ENCODE data around the gene IL11.

The IL11 gene

DNA sequence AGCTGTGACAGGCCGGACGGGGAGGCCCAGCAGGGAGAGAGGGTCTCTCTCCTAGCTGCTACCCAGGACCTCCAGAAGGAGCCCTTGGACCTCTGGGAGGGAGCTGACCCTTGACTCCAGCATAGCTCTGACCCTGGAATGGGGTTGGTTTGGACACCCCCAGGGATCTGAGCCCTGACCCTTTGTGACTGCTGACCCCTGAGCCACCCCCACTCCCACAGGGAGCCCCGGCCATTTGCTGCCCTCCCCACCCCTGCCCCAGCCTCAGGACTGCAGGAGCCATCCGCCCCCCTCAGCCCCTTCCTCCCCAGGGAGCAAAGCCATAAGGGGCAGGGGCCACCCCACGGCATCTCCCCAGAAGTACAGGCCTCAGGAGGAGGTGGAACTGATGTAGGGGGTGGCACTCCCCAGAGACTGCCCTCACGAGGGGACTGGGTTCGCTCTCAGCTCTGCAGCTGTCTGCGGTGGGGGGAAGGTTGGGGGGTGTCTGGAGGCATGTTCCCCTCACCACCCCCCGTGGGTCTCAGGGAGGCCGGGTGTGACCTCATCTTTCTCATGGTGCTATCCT, 22.7 kb downstream of the IL11 start:
- H3K27me3 ChIP-seq (ENCODE audit: insufficient read depth, low read length, poor library complexity), result peaks cover 2% of the 10 kb centered on the region
- H3K79me1 ChIP-seq (ENCODE audit: low read length), result no peaks in the 10 kb centered on the region
- no peaks in the 10 kb centered on the region for H3K36me3 ChIP-seq (ENCODE audit: control insufficient read depth, insufficient read depth, low read length)
- peak overlapping the region; percentile 83 for H3K56ac ChIP-seq (ENCODE audit: low read length)
- no peak overlapping the region for H3K23ac ChIP-seq (ENCODE audit: low read length)
- H3K4me3 ChIP-seq (ENCODE audit: low read length), result no peak overlapping the region
- no peak overlapping the region for H2BK120ac ChIP-seq (ENCODE audit: low read depth, low read length)
- no peak overlapping the region for H4K8ac ChIP-seq (ENCODE audit: low read depth, low read length)
- no peak overlapping the region for H4K5ac ChIP-seq (ENCODE audit: low read length)
- no peak overlapping the region for H2AK5ac ChIP-seq (ENCODE audit: low read length)
- no peak overlapping the region for H3K9ac ChIP-seq (ENCODE audit: low read length)
- H3K4ac ChIP-seq (ENCODE audit: low read depth, low read length), result no peak overlapping the region
- no CpG with 5 or more reads among the region's 10 CpGs for WGBS (ENCODE audit: extremely low coverage, insufficient coverage, low lambda C conversion rate)
- H3K18ac ChIP-seq (ENCODE audit: low read length), result no peak overlapping the region
- H2BK5ac ChIP-seq (ENCODE audit: low read length), result no peak overlapping the region
- peaks cover 9% of the 10 kb centered on the region for H3K4me1 ChIP-seq (ENCODE audit: control insufficient read depth, low read depth, low read length)
- H3K4me2 ChIP-seq (ENCODE audit: low read length), result no peak overlapping the region
- DNase-seq, result no peak
- H3K27ac ChIP-seq (ENCODE audit: low read depth, low read length), result no peak overlapping the region
- no peak overlapping the region for H2BK15ac ChIP-seq (replicated peaks; ENCODE audit: low read depth)
- no peaks in the 10 kb centered on the region for H3K79me2 ChIP-seq (ENCODE audit: control insufficient read depth, insufficient read depth, low read length)

GRCh38 chr19:55346725-55347441, 23.4 kb downstream of the IL11 start:
- Histone ChIP-seq H3K36me3 (ENCODE audit: control insufficient read depth, insufficient read depth, low read length) (no peaks in the 10 kb centered on the region), H3K4ac (ENCODE audit: low read depth, low read length) (no peak overlapping the region), H3K4me1 (ENCODE audit: control insufficient read depth, low read depth, low read length) (peaks cover 9% of the 10 kb centered on the region), H3K79me1 (ENCODE audit: low read length) (no peaks in the 10 kb centered on the region), H3K9ac (ENCODE audit: low read length) (no peak overlapping the region), H3K4me3 (ENCODE audit: low read length) (no peak overlapping the region), H3K56ac (ENCODE audit: low read length) (no peak overlapping the region), H3K18ac (ENCODE audit: low read length) (no peak overlapping the region), H3K4me2 (ENCODE audit: low read length) (no peak overlapping the region), H3K23ac (ENCODE audit: low read length) (no peak overlapping the region), H2BK5ac (ENCODE audit: low read length) (no peak overlapping the region), H4K8ac (ENCODE audit: low read depth, low read length) (no peak overlapping the region), H3K27me3 (ENCODE audit: insufficient read depth, low read length, poor library complexity) (no peaks in the 10 kb centered on the region), H2BK120ac (ENCODE audit: low read depth, low read length) (no peak overlapping the region), H2AK5ac (ENCODE audit: low read length) (no peak overlapping the region), H2BK15ac (replicated peaks; ENCODE audit: low read depth) (no peak overlapping the region), H4K5ac (ENCODE audit: low read length) (no peak overlapping the region), H3K27ac (ENCODE audit: low read depth, low read length) (no peak overlapping the region), H3K79me2 (ENCODE audit: control insufficient read depth, insufficient read depth, low read length) (no peaks in the 10 kb centered on the region)
- no peak for DNase-seq
- WGBS (ENCODE audit: extremely low coverage, insufficient coverage, low lambda C conversion rate), result no CpG with 5 or more reads among the region's 41 CpGs

DNA sequence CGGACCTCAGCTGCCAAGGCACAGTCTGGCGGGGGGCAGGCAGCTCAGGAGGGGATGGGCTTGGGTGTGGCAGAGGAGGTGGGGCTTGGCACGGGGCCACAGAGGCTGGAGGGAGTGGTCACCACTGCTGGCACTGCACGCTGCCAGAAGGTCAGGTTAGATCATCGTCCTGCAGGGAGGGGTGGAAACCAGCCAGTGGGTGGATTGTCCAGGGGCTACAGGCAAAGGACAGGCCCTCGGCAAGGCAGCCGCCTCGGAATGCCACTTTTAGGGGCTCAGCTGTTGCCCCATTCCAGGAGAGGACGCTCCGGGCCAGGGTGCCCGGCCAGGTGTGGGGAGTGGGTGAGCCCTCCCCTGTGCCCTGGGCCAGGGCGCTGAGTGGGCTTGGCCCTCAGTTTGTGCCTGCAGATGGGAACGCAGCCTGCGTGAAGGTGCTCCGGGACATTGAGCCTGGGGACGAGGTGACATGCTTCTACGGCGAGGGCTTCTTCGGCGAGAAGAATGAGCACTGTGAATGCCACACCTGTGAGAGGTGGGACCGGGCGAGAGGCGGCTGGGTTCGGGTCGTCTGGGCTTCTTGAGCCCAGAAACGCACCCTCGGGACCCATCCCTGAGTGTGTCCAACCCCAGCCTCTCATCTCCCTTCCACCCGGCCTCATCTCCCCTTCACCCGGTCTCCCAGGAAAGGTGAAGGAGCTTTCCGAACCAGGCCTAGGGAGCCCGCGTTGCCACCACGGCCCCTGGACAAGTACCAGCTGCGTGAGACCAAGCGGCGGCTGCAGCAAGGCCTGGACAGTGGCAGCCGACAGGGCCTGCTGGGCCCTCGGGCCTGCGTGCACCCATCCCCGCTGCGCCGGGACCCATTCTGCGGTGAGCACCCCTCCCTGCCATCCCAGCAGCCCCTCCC, 24.2 kb downstream of the IL11 start:
- DNase-seq, result no peak
- Histone ChIP-seq H4K5ac (ENCODE audit: low read length) (no peak overlapping the region), H3K4me1 (ENCODE audit: control insufficient read depth, low read depth, low read length) (peaks cover 9% of the 10 kb centered on the region), H3K27ac (ENCODE audit: low read depth, low read length) (no peak overlapping the region), H3K18ac (ENCODE audit: low read length) (no peak overlapping the region), H4K8ac (ENCODE audit: low read depth, low read length) (no peak overlapping the region), H2AK5ac (ENCODE audit: low read length) (no peak overlapping the region), H2BK15ac (replicated peaks; ENCODE audit: low read depth) (no peak overlapping the region), H3K79me1 (ENCODE audit: low read length) (no peaks in the 10 kb centered on the region), H3K4me3 (ENCODE audit: low read length) (no peak overlapping the region), H3K36me3 (ENCODE audit: control insufficient read depth, insufficient read depth, low read length) (no peaks in the 10 kb centered on the region), H3K79me2 (ENCODE audit: control insufficient read depth, insufficient read depth, low read length) (no peaks in the 10 kb centered on the region), H2BK120ac (ENCODE audit: low read depth, low read length) (no peak overlapping the region), H3K56ac (ENCODE audit: low read length) (no peak overlapping the region), H3K4ac (ENCODE audit: low read depth, low read length) (no peak overlapping the region), H3K4me2 (ENCODE audit: low read length) (no peak overlapping the region), H3K23ac (ENCODE audit: low read length) (no peak overlapping the region), H2BK5ac (ENCODE audit: low read length) (no peak overlapping the region), H3K27me3 (ENCODE audit: insufficient read depth, low read length, poor library complexity) (no peaks in the 10 kb centered on the region), H3K9ac (ENCODE audit: low read length) (no peak overlapping the region)
- no CpG with 5 or more reads among the region's 43 CpGs for WGBS (ENCODE audit: extremely low coverage, insufficient coverage, low lambda C conversion rate)

- Histone ChIP-seq H3K27ac (ENCODE audit: low read depth, low read length) (no peak overlapping the region), H3K27me3 (ENCODE audit: insufficient read depth, low read length, poor library complexity) (no peaks in the 10 kb centered on the region), H3K79me2 (ENCODE audit: control insufficient read depth, insufficient read depth, low read length) (no peaks in the 10 kb centered on the region), H3K18ac (ENCODE audit: low read length) (no peak overlapping the region), H3K4me3 (ENCODE audit: low read length) (no peak overlapping the region), H3K4me2 (ENCODE audit: low read length) (no peak overlapping the region), H3K9ac (ENCODE audit: low read length) (no peak overlapping the region), H2BK5ac (ENCODE audit: low read length) (no peak overlapping the region), H3K23ac (ENCODE audit: low read length) (no peak overlapping the region), H4K5ac (ENCODE audit: low read length) (no peak overlapping the region), H3K79me1 (ENCODE audit: low read length) (peaks cover under 1% of the 10 kb centered on the region), H2BK15ac (replicated peaks; ENCODE audit: low read depth) (no peak overlapping the region), H3K4ac (ENCODE audit: low read depth, low read length) (no peak overlapping the region), H3K4me1 (ENCODE audit: control insufficient read depth, low read depth, low read length) (peaks cover 9% of the 10 kb centered on the region), H4K8ac (ENCODE audit: low read depth, low read length) (no peak overlapping the region), H3K56ac (ENCODE audit: low read length) (no peak overlapping the region), H2BK120ac (ENCODE audit: low read depth, low read length) (no peak overlapping the region), H3K36me3 (ENCODE audit: control insufficient read depth, insufficient read depth, low read length) (no peaks in the 10 kb centered on the region), H2AK5ac (ENCODE audit: low read length) (no peak overlapping the region)
- DNase-seq, result no peak
- no CpG with 5 or more reads among the region's 22 CpGs for WGBS (ENCODE audit: extremely low coverage, insufficient coverage, low lambda C conversion rate)
Measured at GRCh38 chr19:55345101-55345817, 25.0 kb downstream of the IL11 start.

DNA sequence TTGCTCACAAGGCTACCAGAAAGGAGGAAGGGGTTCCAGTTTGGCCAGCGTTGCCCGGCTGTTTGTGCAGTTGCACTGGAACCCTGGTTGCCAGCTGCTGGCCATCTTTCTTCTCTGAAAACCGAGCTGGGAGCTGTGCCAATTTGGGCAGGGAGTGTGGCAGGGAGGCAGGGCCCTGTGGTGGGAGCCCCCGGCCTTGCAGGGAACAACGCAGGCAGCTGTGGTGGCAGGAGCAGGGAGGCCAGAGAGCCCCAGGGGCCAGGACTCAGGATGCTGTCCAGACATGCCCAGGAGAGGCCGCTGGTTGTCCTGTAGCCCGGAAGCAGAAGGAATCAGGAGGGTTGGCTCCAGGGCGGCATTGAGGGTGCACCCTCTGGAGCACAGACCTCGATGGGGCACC, 25.8 kb downstream of the IL11 start:
- Histone ChIP-seq H3K27ac (ENCODE audit: low read depth, low read length) (no peak overlapping the region), H4K5ac (ENCODE audit: low read length) (no peak overlapping the region), H3K27me3 (ENCODE audit: insufficient read depth, low read length, poor library complexity) (no peaks in the 10 kb centered on the region), H2AK5ac (ENCODE audit: low read length) (no peak overlapping the region), H3K4me1 (ENCODE audit: control insufficient read depth, low read depth, low read length) (peaks cover 9% of the 10 kb centered on the region), H3K4ac (ENCODE audit: low read depth, low read length) (no peak overlapping the region), H3K4me3 (ENCODE audit: low read length) (no peak overlapping the region), H2BK15ac (replicated peaks; ENCODE audit: low read depth) (no peak overlapping the region), H3K4me2 (ENCODE audit: low read length) (no peak overlapping the region), H4K8ac (ENCODE audit: low read depth, low read length) (no peak overlapping the region), H2BK120ac (ENCODE audit: low read depth, low read length) (no peak overlapping the region), H3K23ac (ENCODE audit: low read length) (no peak overlapping the region), H3K36me3 (ENCODE audit: control insufficient read depth, insufficient read depth, low read length) (no peaks in the 10 kb centered on the region), H2BK5ac (ENCODE audit: low read length) (no peak overlapping the region), H3K9ac (ENCODE audit: low read length) (no peak overlapping the region), H3K56ac (ENCODE audit: low read length) (no peak overlapping the region), H3K79me2 (ENCODE audit: control insufficient read depth, insufficient read depth, low read length) (no peaks in the 10 kb centered on the region), H3K18ac (ENCODE audit: low read length) (no peak overlapping the region), H3K79me1 (ENCODE audit: low read length) (peaks cover 2% of the 10 kb centered on the region)
- no CpG with 5 or more reads among the region's 9 CpGs for WGBS (ENCODE audit: extremely low coverage, insufficient coverage, low lambda C conversion rate)
- no peak for DNase-seq

Data from mesendoderm (in vitro differentiated cells).